ENCODE results near the gene ATP9B.

ATP9B gene, protein sequence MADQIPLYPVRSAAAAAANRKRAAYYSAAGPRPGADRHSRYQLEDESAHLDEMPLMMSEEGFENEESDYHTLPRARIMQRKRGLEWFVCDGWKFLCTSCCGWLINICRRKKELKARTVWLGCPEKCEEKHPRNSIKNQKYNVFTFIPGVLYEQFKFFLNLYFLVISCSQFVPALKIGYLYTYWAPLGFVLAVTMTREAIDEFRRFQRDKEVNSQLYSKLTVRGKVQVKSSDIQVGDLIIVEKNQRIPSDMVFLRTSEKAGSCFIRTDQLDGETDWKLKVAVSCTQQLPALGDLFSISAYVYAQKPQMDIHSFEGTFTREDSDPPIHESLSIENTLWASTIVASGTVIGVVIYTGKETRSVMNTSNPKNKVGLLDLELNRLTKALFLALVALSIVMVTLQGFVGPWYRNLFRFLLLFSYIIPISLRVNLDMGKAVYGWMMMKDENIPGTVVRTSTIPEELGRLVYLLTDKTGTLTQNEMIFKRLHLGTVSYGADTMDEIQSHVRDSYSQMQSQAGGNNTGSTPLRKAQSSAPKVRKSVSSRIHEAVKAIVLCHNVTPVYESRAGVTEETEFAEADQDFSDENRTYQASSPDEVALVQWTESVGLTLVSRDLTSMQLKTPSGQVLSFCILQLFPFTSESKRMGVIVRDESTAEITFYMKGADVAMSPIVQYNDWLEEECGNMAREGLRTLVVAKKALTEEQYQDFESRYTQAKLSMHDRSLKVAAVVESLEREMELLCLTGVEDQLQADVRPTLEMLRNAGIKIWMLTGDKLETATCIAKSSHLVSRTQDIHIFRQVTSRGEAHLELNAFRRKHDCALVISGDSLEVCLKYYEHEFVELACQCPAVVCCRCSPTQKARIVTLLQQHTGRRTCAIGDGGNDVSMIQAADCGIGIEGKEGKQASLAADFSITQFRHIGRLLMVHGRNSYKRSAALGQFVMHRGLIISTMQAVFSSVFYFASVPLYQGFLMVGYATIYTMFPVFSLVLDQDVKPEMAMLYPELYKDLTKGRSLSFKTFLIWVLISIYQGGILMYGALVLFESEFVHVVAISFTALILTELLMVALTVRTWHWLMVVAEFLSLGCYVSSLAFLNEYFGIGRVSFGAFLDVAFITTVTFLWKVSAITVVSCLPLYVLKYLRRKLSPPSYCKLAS

DNA sequence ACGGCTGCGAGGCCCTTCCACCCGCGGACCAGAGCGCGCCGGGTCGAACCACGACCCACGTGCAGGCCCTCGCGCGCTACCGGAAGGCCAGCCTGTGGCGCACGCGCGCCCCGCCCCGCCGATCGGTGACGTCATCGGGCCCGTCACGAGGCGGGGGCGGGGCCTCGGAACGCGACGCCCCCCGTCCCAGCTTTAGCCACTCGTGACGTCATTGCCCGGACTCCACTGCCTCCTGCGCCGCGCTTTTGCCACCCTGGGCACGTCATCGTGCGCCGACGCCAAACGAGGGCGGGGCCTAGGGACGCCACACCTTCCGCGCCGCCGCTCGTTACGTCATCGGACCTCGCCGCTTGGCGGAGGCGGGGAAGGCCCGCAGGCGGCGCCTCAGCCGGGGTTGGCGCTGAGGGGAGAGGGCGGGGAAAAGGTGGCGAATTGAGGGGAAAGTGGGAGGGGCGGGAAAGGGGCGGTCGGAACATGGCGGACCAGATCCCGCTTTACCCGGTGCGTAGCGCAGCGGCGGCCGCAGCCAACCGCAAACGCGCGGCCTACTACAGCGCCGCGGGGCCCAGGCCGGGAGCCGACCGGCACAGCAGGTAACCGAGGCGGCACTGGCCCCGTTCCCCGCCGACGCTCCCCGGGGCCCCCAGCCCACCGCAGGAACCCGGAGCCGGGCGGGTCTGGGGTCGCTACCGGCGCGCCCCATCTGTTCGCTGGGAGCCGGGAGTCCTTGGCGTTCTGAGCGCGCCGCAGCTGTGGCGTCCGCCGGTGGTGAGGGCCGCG is at the start of gene ATP9B:
Gene ATP9B, plus strand, starts transcription at position 458 of the 780 bp plus-strand sequence. Its CDS starts 17 bp downstream, at position 475.
- peak within 1 kb of the TSS; percentile 79 for H3K4me3 ChIP-seq (ENCODE audit: low read length)
- TF ChIP-seq, protein P1, sequence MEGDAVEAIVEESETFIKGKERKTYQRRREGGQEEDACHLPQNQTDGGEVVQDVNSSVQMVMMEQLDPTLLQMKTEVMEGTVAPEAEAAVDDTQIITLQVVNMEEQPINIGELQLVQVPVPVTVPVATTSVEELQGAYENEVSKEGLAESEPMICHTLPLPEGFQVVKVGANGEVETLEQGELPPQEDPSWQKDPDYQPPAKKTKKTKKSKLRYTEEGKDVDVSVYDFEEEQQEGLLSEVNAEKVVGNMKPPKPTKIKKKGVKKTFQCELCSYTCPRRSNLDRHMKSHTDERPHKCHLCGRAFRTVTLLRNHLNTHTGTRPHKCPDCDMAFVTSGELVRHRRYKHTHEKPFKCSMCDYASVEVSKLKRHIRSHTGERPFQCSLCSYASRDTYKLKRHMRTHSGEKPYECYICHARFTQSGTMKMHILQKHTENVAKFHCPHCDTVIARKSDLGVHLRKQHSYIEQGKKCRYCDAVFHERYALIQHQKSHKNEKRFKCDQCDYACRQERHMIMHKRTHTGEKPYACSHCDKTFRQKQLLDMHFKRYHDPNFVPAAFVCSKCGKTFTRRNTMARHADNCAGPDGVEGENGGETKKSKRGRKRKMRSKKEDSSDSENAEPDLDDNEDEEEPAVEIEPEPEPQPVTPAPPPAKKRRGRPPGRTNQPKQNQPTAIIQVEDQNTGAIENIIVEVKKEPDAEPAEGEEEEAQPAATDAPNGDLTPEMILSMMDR (IDR thresholded peaks at IDR 0.05; ENCODE audit: insufficient read depth, low read depth, low read length, missing control alignments): no peak
- peak; percentile 97 for DNase-seq (ENCODE audit: low read depth)

GRCh38 chr18:79019881-79020280 is 49.3 kb upstream of the ATP9B start:
- DNase-seq (ENCODE audit: low read depth): no peak
- H3K4me3 ChIP-seq (ENCODE audit: low read length): no peak overlapping the region
- TF ChIP-seq, protein P1 (IDR thresholded peaks at IDR 0.05; ENCODE audit: insufficient read depth, low read depth, low read length, missing control alignments): no peak

GRCh38 chr18:79022603-79023002 is 46.6 kb upstream of the ATP9B start:
- TF ChIP-seq, protein P1 (IDR thresholded peaks at IDR 0.05; ENCODE audit: insufficient read depth, low read depth, low read length, missing control alignments): no peak
- no peak for DNase-seq (ENCODE audit: low read depth)

DNA sequence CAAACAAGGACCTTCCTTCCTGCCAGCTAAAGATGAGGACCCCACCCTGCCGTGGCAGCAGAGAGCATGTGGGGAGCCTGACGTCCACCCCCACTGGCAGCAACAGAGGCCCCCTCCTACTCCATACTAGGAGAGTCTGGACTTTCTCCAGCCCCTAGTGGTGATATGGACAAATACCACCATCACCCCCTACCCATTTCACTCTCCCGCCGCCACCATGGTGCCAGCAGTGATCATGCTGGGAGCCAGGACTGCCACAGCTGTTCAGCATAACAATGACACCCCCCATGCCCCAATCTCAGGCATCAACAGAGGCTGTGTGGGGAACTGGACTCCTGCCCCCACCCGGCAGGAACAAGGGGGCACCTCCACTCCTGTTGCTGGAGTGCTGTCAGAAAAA is 42.7 kb upstream of the ATP9B start:
- no peak for DNase-seq (ENCODE audit: low read depth)
- no peak overlapping the region for H3K4me3 ChIP-seq (ENCODE audit: low read length)
- TF ChIP-seq, protein P1 (IDR thresholded peaks at IDR 0.05; ENCODE audit: insufficient read depth, low read depth, low read length, missing control alignments): no peak

More at GRCh38 chr18:79022603-79023002, 46.6 kb upstream of the ATP9B start:
- no peak overlapping the region for H3K4me3 ChIP-seq (ENCODE audit: low read length)

DNA sequence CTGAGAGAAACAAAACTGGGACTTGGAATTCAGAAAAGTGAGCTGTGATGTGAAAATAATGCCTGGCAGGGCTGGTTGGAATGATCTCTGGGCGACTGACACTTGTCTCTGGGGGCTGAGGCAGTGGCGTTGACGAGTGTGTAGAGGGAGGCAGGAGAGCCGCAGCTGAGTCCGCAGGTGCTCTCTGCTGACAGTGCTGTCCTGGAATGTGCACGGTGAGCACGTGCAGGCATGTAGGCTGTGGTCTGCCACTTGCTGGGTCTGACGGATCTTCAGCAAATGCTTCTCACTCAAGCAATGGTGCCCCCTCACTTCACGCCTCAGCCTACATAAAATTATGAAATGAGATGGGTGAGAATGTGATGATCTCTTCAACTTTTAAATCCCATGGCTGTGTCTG is 38.5 kb upstream of the ATP9B start:
- TF ChIP-seq, protein P1 (IDR thresholded peaks at IDR 0.05; ENCODE audit: insufficient read depth, low read depth, low read length, missing control alignments): no peak
- H3K4me3 ChIP-seq (ENCODE audit: low read length): no peak overlapping the region
- DNase-seq (ENCODE audit: low read depth): no peak

DNA sequence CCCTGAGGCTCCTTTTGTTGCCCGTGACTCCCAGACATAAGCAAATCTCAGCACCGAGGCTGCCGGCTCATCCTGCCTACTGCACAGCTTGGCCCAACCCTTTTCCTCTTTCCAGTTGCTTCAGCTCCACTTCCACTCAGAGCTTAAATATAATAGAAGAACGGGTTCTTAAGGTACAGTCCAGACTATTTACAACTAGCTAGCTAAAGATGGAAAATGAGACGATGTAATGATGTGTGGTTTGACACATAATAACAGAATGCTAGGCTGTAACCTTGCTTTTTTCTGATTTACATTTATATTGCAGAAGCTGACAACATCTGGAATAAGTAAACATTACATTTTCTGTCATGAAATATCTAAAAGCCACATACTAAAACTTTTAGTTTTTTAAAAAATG is 26.9 kb upstream of the ATP9B start:
- DNase-seq (ENCODE audit: low read depth): no peak
- TF ChIP-seq, protein P1 (IDR thresholded peaks at IDR 0.05; ENCODE audit: insufficient read depth, low read depth, low read length, missing control alignments): no peak
- H3K4me3 ChIP-seq (ENCODE audit: low read length): no peak overlapping the region

Data from epithelial cell of esophagus (primary cell).